ENCODE measurements around the gene C16orf89. TPM values are rescaled to one million over a fixed set of nuclear protein-coding genes. Genes with fewer than 3 reads are reported as not detected.

Gene C16orf89
- total RNA-seq, 1 experiment from 2014 or later = 1.8 TPM

DNA sequence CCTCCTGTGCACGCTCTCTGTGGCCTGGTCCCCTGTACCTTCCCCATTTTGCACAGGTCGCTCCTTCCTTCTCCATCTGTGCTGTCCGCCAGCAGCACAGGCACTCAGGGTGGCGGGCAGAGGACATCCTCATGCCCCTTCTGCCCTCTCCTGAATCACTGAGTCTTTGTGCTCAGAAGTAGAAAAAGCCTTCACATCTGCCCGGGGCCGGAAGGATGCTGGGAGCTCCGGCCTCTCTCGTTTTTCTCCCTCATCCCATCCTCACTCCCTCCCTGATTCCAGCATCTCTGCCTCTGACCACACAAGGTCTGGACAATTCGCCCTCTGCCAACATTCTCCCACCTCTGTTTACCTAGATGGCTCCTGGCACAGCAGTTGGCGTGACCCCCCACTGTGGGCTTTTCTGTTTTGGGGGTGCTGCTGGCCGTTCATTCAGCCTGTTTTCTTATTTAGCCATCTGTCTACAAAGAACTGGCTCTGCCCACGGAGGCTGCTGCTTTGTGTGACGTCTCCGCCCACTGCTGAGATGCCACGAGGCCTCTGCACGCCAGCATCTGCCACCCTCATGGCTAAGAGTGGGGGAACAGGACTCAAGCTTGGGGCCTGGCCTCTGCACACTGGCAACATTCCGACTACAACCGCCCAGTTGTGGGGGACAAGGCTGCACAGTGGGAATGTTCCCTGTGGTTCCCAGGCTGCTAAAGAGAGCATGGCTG, 70.9 kb downstream of the C16orf89 start:
- no peak for TF ChIP-seq ZBTB43 (CRISPR knock-in tag; IDR thresholded peaks at IDR 0.05)
- no peak for TF ChIP-seq ERG (CRISPR knock-in tag; IDR thresholded peaks at IDR 0.05)
- no peak for TF ChIP-seq MLX (CRISPR knock-in tag; IDR thresholded peaks at IDR 0.05)
- TF ChIP-seq FOXJ3 (CRISPR knock-in tag; IDR thresholded peaks at IDR 0.05; ENCODE audit: borderline replicate concordance) = no peak
- TF ChIP-seq NR1H2 (CRISPR knock-in tag; IDR thresholded peaks at IDR 0.05) = no peak
- TF ChIP-seq, protein P1, sequence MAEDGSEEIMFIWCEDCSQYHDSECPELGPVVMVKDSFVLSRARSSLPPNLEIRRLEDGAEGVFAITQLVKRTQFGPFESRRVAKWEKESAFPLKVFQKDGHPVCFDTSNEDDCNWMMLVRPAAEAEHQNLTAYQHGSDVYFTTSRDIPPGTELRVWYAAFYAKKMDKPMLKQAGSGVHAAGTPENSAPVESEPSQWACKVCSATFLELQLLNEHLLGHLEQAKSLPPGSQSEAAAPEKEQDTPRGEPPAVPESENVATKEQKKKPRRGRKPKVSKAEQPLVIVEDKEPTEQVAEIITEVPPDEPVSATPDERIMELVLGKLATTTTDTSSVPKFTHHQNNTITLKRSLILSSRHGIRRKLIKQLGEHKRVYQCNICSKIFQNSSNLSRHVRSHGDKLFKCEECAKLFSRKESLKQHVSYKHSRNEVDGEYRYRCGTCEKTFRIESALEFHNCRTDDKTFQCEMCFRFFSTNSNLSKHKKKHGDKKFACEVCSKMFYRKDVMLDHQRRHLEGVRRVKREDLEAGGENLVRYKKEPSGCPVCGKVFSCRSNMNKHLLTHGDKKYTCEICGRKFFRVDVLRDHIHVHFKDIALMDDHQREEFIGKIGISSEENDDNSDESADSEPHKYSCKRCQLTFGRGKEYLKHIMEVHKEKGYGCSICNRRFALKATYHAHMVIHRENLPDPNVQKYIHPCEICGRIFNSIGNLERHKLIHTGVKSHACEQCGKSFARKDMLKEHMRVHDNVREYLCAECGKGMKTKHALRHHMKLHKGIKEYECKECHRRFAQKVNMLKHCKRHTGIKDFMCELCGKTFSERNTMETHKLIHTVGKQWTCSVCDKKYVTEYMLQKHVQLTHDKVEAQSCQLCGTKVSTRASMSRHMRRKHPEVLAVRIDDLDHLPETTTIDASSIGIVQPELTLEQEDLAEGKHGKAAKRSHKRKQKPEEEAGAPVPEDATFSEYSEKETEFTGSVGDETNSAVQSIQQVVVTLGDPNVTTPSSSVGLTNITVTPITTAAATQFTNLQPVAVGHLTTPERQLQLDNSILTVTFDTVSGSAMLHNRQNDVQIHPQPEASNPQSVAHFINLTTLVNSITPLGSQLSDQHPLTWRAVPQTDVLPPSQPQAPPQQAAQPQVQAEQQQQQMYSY (CRISPR knock-in tag; IDR thresholded peaks at IDR 0.05) = no peak
- no peak for TF ChIP-seq ZNF281 (CRISPR knock-in tag; IDR thresholded peaks at IDR 0.05)
- TF ChIP-seq ZNF232 (CRISPR knock-in tag; IDR thresholded peaks at IDR 0.05) = no peak
- TF ChIP-seq ZNF138 (CRISPR knock-in tag; conservative IDR thresholded peaks at IDR 0.05) = no peak
- TF ChIP-seq HMGA2 (CRISPR knock-in tag; IDR thresholded peaks at IDR 0.05) = no peak
- H3K9me3 Mint-ChIP-seq = 0 out of 2 replicates have a peak, but pooled peaks cover 6% of the 10 kb centered on the region
- H3K4me3 Mint-ChIP-seq = no peak overlapping the region
- no peaks in the 10 kb centered on the region for H3K27me3 Mint-ChIP-seq (ENCODE audit: low read depth)
- no peak for ATAC-seq
- H3K4me1 Mint-ChIP-seq = no peaks in the 10 kb centered on the region
- no peak overlapping the region for H3K27ac Mint-ChIP-seq
- no peaks in the 10 kb centered on the region for H3K36me3 Mint-ChIP-seq
- DNase-seq (ENCODE audit: low spot score) = no peak
- ChIA-PET CTCF (no interaction called here), POLR2A (no interaction called here)

Other genes starting within 250 kb of the C16orf89 start
- gene GLYR1, start 218.7 kb downstream of the C16orf89 start, total RNA-seq (2021) = 99.7 to 103 TPM (median 99.7 TPM) in 3 replicates
- 35.1 to 38.5 TPM (median 35.9 TPM) in 3 replicates for gene UBN1, start 218.5 kb downstream of the C16orf89 start, total RNA-seq (2021)
- 28.5 to 29.6 TPM (median 28.7 TPM) in 3 replicates for gene PPL, start 128.8 kb downstream of the C16orf89 start, total RNA-seq (2021)
- 2.1 to 2.4 TPM (median 2.3 TPM) in 3 replicates for gene SEC14L5, start 107.6 kb downstream of the C16orf89 start, total RNA-seq (2021)
- 9.3 to 12.5 TPM (median 10.7 TPM) in 3 replicates for gene NAGPA, start 32.0 kb downstream of the C16orf89 start, total RNA-seq (2021)
- 25.7 to 31.4 TPM (median 26.2 TPM) in 3 replicates for gene ALG1, start 5.9 kb upstream of the C16orf89 start, total RNA-seq (2021)
- gene EEF2KMT, start 31.8 kb upstream of the C16orf89 start, total RNA-seq (2021) = 15.4 to 19.9 TPM (median 19.6 TPM) in 3 replicates

All from WTC11 (cell line).